HG03460 (cell line): ENCODE data around the gene DUSP8.
"Not testable (repeated sequence)": the region's sequence is repeated elsewhere in the genome, so short reads cannot be mapped to it uniquely, and the experiment has no call there.

Experiments
- ATAC-seq: cut with Tn5 transposase; IDR thresholded peaks from one replicate; pipeline ENCODE4 v1.9.1; 2021; ENCODE audit not compliant: unreplicated experiment

The DUSP8 gene

DNA sequence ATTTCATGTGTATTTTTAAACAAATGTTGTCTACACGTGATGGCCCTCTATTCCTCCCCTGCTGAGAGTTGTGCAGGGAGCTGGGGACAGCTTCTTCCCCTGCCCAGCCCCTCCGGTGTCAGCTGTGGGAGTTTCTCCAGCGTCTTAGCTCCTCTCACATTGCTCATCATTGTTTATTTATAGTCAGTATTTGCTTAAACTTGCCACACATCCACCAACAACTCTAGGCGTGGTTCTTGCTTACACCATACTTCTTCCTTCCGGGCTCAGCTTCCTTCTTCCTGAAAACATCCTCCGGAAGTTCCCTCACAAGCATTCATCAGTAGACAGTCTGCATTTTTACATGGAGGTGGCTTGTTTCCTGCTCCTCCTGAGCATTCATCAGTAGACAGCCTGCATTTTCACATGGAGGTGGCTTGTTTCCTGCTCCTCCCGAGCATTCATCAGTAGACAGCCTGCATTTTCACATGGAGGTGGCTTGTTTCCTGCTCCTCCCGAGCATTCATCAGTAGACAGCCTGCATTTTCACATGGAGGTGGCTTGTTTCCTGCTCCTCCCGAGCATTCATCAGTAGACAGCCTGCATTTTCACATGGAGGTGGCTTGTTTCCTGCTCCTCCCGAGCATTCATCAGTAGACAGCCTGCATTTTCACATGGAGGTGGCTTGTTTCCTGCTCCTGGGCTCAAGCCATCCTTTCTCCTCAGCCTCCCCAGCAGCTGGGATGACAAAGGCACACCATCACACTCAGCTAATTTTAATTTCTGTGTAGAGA lies 17.3 kb upstream of the DUSP8 start:
- ATAC-seq, result not testable (repeated sequence)

GRCh38 chr11:1586699-1587098 lies 14.6 kb upstream of the DUSP8 start:
- ATAC-seq, result no peak

- not testable (repeated sequence) for ATAC-seq
Observed at GRCh38 chr11:1584661-1585370, 12.7 kb upstream of the DUSP8 start, which contains the start of gene KRTAP5-1. Gene KRTAP5-1, minus strand, starts transcription at chr11:1585283. Its CDS starts 34 bp downstream, at chr11:1585249.

DNA sequence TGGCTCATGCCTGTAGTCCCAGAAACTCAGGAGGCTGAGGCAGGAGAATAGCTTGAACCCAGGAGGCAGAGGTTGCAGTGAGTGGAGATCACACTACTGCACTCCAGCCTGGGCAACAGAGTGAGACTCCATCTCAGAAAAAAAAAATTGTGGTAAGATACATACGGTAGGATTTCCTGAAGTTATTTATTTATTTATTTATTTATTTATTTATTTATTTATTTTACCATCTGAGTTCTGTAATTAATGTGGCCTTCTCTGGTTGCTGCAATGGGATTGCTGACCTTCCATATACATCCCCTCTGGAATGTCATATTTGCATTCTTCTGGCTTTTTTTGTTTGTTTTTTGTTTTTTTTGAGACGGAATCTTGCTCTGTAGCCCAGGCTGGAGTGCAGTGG lies 10.8 kb upstream of the DUSP8 start:
- ATAC-seq, result not testable (repeated sequence)

- ATAC-seq, result no peak
Observed at GRCh38 chr11:1581976-1582375, 9.9 kb upstream of the DUSP8 start.

DNA sequence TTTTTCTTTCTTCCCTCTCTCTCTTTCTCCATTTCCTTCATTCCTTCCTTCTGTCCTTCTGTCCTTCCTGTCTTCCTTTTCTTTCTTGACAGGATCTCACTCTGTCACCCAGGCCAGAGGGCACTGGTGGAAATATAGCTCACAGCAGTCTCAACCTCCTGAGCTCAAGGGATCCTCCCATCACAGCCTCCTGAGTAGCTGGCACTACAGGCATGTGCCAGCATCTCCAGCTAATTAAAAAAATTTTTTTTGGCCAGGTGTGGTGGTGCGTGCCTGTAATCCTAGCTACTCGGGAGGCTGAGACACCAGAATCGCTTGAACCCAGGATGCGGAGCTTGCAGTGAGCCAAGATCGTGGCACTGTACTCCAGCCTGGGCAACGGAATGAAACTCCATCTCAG lies 4.8 kb upstream of the DUSP8 start:
- ATAC-seq, result no peak

DNA sequence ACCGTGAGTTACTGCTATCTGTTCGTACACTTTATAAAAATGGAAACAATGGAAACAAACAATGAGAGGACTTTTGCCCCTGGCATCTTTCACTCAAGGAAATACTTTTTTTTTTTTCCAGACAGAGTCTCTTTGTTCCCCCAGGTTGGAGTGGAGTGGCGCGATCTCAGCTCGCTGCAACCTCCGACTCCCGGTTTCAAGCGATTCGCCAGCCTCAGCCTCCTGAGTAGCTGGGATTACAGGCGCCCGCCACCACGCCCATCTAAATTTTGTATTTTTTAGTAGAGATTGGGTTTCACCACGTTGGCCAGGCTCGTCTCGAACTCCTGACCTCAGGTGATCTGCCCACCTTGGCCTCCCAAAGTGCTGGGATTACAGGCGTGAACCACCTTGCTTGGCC lies 3.7 kb upstream of the DUSP8 start:
- not testable (repeated sequence) for ATAC-seq

GRCh38 chr11:1574933-1575242 lies 2.8 kb upstream of the DUSP8 start:
- ATAC-seq, result no peak

DNA sequence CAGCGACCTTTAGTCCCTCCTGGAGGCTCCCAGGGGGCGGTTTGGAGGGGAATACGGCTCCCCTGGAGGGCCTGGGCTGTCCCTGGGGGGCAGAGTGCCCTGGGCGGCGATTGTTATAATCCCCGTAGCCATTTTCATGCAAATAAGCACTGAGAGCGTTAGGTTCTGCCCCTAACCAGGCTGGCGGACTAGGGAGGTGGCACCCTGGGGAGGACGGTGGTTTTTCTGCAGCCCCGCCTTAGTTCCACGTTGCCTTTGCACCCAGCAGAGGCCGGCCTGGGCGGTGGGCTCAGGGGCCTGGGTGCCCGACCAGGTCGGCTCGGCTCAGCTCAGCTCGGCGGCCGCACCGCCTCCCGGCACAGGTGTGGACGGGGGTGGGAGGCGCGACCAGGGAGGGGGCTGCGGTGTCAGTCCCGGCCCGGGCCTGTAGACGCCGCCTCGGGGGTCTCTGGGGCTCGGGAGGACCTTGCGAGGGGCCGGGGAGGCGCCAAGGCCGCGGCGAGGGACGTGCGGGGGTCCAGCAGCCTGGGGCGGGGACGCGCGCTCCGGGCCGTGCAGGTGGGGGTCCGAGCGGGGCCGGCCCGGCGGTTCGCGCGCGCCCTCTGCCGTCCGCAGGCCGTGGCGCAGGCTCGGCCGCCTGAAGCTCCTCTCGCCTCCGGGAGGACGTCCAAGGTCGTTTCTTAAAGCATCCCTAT lies 2.3 kb upstream of the DUSP8 start:
- no peak for ATAC-seq

DNA sequence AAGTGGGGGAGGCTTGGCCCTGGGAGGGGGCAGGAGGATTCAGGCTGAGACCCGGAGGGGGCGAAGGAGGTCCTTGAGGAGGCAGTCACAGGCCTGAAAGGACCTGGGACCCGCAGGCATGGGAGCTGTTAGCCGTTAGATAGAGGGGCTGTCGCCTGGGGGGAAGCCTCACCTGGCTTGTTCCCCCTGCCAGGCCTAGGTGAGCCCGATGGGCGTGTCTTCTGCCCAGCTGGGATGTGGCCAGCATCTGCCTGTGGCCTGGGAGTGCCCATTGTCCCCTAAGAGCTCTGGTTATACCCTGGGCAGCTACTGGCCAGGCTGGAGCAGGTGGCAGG lies 1.8 kb upstream of the DUSP8 start:
- no peak for ATAC-seq

DNA sequence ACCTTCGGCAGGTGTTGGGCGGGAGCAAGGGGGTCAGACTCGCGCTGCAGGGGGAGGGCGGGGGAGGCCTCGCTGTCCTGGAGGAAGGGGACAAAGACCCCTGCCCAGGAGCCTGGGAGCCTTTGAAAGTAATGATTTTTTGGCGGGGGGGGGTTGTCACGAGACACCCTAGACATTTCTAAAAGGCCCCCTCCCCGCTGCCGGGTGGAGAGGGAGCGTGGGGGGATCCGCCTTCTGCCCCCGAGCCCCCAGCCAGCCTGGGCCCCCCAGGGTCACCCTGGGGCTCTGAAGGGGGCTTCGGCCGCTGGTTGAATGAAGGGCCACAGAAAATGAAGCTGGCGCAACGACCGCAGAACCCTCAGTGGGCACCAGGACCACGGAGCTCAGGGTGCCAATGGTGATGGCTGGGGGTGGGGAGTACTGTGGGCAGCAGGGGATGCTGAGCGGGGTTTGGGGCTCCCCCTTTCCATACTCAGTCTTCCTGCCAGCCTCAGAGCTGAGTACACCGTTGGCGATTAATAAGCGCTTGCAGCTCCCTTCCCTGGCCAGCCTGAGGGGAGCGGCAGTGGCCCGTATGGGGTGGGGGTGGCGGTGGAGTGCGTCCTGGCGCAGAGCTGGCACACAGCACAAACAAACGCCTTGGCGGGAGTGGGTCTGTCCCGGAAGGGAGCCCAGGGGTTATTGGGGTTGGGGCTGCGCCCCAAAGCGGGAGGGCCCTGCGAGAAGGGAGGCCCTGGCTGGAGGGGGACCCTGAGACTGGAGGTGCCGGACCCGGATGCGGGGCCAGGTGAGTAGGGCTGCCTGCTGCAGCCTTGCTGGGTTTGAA lies 1.2 kb upstream of the DUSP8 start:
- no peak for ATAC-seq

DNA sequence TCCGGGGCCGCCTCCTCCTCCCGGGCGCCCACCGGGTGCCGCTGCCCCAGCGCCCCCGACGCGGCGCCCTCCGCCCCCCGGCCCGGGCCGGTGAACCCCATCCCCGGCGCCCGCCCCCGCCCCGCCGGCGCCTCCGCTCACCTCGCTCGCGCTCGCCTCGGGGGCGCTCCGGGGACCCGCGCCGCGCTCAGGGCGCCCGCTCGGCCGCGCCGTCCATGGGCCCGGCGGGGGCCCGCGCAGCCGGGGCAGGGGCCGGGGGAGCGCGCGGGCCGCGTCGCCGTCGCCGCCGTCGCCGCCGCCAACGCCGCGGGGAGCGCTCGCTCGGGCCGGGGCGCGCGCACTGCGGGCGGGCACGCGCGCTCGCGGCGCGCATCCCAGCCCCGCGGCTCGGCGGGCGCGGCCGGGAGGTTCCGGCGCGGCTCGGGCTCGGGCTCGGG lies 293 bp downstream of the DUSP8 start:
- ATAC-seq, result no peak

DNA sequence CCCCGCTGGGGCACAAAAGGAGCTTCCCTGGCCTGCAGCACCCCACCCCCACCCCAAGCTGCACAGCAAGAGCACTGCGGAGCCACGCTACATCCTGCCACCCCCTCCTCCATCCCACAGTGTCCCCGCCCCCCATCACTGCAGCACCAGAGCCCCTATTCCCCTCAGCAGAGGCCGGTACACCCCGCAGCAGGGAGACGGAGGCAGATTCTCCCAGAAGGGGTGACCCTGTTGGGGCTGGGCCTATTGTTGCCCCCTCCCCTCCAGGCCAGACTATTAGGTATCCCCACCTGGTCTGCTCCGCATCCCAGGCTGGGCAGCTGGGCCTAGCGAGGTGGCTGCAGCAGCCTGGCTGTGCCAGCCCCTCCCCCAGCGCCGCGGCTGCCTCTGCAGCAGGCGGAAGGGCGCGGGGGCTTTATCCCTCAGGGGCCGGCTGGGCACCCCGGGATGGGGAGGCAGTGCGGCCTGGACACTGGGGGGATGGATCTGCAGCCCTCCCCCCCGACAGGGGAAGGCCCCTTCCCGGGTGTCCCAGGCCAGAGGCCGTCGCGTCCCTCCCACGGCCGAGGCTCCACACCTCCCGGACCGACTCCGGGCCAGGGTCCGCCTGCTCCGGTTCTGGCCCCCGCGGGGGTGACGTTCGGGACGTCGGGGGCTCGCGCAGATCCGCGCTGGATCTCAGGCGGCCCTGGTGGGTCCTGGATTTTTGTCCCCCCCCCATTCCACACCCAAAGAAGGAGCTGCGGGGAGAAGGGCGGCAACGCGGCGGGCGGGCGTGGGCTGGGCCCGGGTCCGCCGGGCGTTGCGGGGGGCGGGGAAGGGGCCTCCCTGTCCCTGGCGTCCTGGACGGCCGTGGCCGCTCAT lies 943 bp downstream of the DUSP8 start:
- ATAC-seq, result no peak

GRCh38 chr11:1570531-1570895 lies 1.6 kb downstream of the DUSP8 start:
- no peak for ATAC-seq

DNA sequence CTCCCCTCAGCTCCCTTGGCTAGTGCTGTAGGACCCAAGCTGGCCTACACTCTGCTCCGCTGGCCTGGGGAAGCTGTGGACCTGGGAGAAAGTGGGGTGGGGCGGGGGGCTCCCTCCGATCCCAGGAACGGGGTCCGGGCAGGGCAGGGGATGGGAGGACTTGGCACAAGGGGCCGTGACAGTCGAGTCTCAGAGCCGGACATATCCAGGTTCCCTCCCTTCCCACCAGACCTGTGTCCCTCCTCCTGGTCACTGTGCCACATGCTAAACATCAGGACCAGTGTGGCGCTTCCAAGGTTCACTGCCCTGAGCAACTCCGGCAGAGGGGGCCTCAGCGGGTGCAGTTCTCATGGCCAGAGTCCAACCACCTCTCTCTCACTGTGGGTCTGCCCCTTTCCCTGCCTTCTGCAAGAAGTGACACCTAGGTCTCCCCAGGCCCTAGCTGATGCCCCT lies 2.0 kb downstream of the DUSP8 start:
- ATAC-seq, result no peak

GRCh38 chr11:1569251-1569780 lies 2.8 kb downstream of the DUSP8 start:
- ATAC-seq, result no peak

GRCh38 chr11:1568441-1568911 lies 3.6 kb downstream of the DUSP8 start:
- ATAC-seq, result no peak

GRCh38 chr11:1567721-1568100 lies 4.4 kb downstream of the DUSP8 start:
- no peak for ATAC-seq

GRCh38 chr11:1567052-1567720 lies 4.9 kb downstream of the DUSP8 start:
- no peak for ATAC-seq
